HepG2 (cell line): ENCODE measurements around the gene CERS4.

Experiments used
- ARNTL ChIP-seq: sonication (generic); formaldehyde crosslinking; IDR thresholded peaks from 2 replicates; pipeline ENCODE4 v1.4.0; 2020; ENCODE audit warnings: mild to moderate bottlenecking, missing genetic modification reagents
- KAT7 ChIP-seq: IDR thresholded peaks from 2 replicates; pipeline ENCODE4 v1.6.1; 2018; ENCODE audit warnings: borderline replicate concordance, missing compliant biosample characterization
- KDM1A ChIP-seq: IDR thresholded peaks from 2 replicates; pipeline ENCODE4 v1.6.1; 2016; ENCODE audit warnings: missing compliant biosample characterization
- NFRKB ChIP-seq: fragments of 450-650 bp; IDR thresholded peaks from 2 replicates; pipeline ENCODE4 v1.6.1; 2017
- PCBP2 ChIP-seq: fragments of 200-400 bp; formaldehyde crosslinking; optimal IDR thresholded peaks from 2 replicates; pipeline ENCODE3; 2018; ENCODE audit warnings: low read length, low read depth; ENCODE audit not compliant: poor library complexity, severe bottlenecking
- POLR2AphosphoS5 ChIP-seq: IDR thresholded peaks from 2 replicates; pipeline ENCODE4 v1.6.1; 2012; ENCODE audit warnings: low read depth, low read length
- TARDBP ChIP-seq: sonication (generic); formaldehyde crosslinking; IDR thresholded peaks from 2 replicates; pipeline ENCODE4 v1.8.0; 2022; ENCODE audit warnings: mild to moderate bottlenecking, missing genetic modification reagents
- TBP ChIP-seq: sonication (generic); formaldehyde crosslinking; IDR thresholded peaks from 2 replicates; pipeline ENCODE4 v1.5.0; 2020; ENCODE audit warnings: missing genetic modification reagents
- TP53 ChIP-seq: sonication (generic); formaldehyde crosslinking; conservative IDR thresholded peaks from 2 replicates; pipeline ENCODE4 v1.4.0; 2020; ENCODE audit warnings: missing genetic modification reagents
- TF ChIP-seq, protein P1 (sequence below): sonication (generic); formaldehyde crosslinking; IDR thresholded peaks from 2 replicates; pipeline ENCODE4 v1.5.0; 2020; ENCODE audit warnings: mild to moderate bottlenecking, missing genetic modification reagents, moderate library complexity

DNA sequence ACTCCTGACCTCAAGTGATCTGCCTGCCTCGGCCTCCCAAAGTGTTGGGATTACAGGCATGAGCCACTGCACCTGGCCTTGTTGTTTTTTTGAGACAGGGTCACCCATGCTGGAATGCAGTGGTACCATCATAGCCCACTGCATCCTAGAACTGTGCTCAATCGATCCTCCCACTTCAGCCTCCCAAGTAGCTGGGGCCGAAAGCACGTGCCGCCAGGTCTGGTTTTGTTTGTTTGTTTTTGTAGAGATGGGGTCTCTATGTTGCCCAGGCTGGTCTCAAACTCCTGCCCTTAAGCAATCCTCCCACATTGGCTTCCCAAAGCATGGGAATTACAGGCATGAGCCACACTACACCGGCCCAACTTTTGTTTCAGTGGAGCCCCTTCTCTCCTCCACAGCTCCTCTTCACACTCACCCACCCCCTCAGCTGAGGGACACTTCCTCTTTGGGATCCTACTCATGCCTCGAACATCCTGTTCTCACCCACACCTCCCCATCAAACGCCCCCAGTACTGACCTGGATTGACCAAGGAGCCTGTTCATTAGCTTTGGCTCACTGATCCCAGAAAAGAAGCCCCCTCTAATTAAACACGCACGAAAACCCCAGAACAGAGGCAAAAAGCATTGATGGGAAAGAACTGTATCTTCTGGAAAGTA lies 12.8 kb upstream of the CERS4 start:
- TF ChIP-seq, protein P1, sequence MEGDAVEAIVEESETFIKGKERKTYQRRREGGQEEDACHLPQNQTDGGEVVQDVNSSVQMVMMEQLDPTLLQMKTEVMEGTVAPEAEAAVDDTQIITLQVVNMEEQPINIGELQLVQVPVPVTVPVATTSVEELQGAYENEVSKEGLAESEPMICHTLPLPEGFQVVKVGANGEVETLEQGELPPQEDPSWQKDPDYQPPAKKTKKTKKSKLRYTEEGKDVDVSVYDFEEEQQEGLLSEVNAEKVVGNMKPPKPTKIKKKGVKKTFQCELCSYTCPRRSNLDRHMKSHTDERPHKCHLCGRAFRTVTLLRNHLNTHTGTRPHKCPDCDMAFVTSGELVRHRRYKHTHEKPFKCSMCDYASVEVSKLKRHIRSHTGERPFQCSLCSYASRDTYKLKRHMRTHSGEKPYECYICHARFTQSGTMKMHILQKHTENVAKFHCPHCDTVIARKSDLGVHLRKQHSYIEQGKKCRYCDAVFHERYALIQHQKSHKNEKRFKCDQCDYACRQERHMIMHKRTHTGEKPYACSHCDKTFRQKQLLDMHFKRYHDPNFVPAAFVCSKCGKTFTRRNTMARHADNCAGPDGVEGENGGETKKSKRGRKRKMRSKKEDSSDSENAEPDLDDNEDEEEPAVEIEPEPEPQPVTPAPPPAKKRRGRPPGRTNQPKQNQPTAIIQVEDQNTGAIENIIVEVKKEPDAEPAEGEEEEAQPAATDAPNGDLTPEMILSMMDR (CRISPR knock-in tag): no peak
- TF ChIP-seq NFRKB (no peak), POLR2AphosphoS5 (no peak), ARNTL (CRISPR knock-in tag) (no peak), TBP (CRISPR knock-in tag) (no peak), TARDBP (CRISPR knock-in tag) (no peak), KDM1A (CRISPR knock-in tag) (no peak), TP53 (CRISPR knock-in tag) (no peak), PCBP2 (no peak), KAT7 (CRISPR knock-in tag) (no peak)
